ENCODE data around the gene BDH2.
A peak's percentile ranks its signal among the peaks of the same experiment; 100 is the strongest.

Gene BDH2
- total RNA-seq: 6.6 to 8.0 (median 7.6) reads per million in 3 donors

DNA sequence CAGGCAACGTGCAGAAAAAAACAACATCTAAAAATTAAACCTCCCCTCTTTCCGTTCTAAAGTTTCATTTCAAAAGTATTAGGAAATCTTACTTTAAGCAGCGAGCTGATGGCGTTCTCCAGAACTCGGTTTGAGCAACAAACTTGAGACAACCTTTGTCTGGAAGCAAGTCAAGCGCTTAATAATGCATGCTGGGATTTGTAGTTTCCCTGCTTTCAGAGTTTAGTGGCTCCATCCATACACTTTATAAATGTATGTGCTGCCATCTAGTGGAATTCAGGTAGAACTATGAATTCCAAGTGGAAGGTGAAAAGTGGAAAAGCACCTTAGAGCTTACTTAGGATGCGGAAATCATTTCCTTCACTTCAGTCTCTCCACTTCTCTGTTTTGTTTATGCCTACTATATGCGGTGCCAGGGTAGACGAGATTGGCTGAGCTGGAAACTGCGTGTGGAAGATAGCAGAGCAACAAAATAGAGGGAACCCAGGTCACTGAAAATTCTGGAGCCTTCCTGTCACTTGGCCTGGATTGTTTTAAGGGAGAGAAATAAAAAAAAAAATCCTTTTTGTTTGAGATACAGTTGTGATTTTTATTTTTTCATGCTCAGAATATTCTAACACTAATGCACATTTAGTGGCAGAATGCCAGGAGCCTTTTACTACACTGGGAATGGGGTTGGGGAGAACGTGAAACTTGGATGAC, at the start of gene BDH2:
BDH2 (minus strand) TSS at position 144 of the 702 bp plus-strand sequence. CDS start 3,580 bp downstream, outside the sequence.
- Histone ChIP-seq H3K4me3 (ENCODE audit: insufficient read depth, low read depth, low read length, poor library complexity, severe bottlenecking) (peak within 1 kb of the TSS; percentile 41), H3K36me3 (ENCODE audit: control insufficient read depth, insufficient read depth, low read length) (no peaks in the 10 kb centered on the region), H3K27me3 (replicated peaks; ENCODE audit: control insufficient read depth, insufficient read depth, low read length, poor library complexity, severe bottlenecking) (no peaks in the 10 kb centered on the region), H3K9me3 (ENCODE audit: control insufficient read depth, low read length) (no peaks in the 10 kb centered on the region), H3K4me1 (ENCODE audit: control insufficient read depth, insufficient read depth, low read length, poor library complexity, severe bottlenecking) (no peaks in the 10 kb centered on the region), H3K27ac (ENCODE audit: insufficient read depth, low read length, poor library complexity, severe bottlenecking) (no peak within 1 kb of the TSS)
- DNase-seq: peak; percentile 10 to 31 (median 14)

DNA sequence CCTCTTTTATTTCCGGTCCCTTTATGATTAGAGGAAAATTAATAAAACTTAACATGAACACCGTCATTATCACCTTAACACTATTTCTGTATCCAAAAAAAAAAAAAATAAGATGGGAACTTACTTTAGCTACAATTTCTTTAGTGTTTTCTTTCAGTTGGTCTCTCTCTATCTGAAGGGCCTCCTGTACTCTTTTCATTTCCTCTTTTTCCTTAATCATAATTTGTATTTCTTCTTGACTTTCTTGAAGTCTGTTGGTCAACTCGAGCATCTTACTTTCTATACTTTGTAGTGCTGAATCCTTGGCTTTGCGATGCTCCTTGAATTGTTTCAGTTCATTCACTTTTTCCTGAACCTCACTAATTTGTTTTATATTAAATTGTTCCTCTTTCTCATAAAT, 45.3 kb upstream of the BDH2 start:
- DNase-seq: no peak
- no peak overlapping the region for H3K4me3 ChIP-seq (ENCODE audit: insufficient read depth, low read depth, low read length, poor library complexity, severe bottlenecking)
- H3K4me1 ChIP-seq (ENCODE audit: control insufficient read depth, insufficient read depth, low read length, poor library complexity, severe bottlenecking): no peaks in the 10 kb centered on the region
- no peaks in the 10 kb centered on the region for H3K27me3 ChIP-seq (replicated peaks; ENCODE audit: control insufficient read depth, insufficient read depth, low read length, poor library complexity, severe bottlenecking)
- no peak overlapping the region for H3K27ac ChIP-seq (ENCODE audit: insufficient read depth, low read length, poor library complexity, severe bottlenecking)
- H3K9me3 ChIP-seq (ENCODE audit: control insufficient read depth, low read length): no peaks in the 10 kb centered on the region
- no peaks in the 10 kb centered on the region for H3K36me3 ChIP-seq (ENCODE audit: control insufficient read depth, insufficient read depth, low read length)

GRCh38 chr4:103137446-103137827, 37.8 kb upstream of the BDH2 start:
- Histone ChIP-seq H3K27ac (ENCODE audit: insufficient read depth, low read length, poor library complexity, severe bottlenecking) (no peak overlapping the region), H3K36me3 (ENCODE audit: control insufficient read depth, insufficient read depth, low read length) (no peaks in the 10 kb centered on the region)

GRCh38 chr4:103136671-103137445, 37.2 kb upstream of the BDH2 start:
- DNase-seq: no peak

More at GRCh38 chr4:103137446-103137827, 37.8 kb upstream of the BDH2 start:
- no peak for DNase-seq
- no peak overlapping the region for H3K4me3 ChIP-seq (ENCODE audit: insufficient read depth, low read depth, low read length, poor library complexity, severe bottlenecking)
- no peaks in the 10 kb centered on the region for H3K9me3 ChIP-seq (ENCODE audit: control insufficient read depth, low read length)
- no peaks in the 10 kb centered on the region for H3K27me3 ChIP-seq (replicated peaks; ENCODE audit: control insufficient read depth, insufficient read depth, low read length, poor library complexity, severe bottlenecking)
- H3K4me1 ChIP-seq (ENCODE audit: control insufficient read depth, insufficient read depth, low read length, poor library complexity, severe bottlenecking): peaks cover 3% of the 10 kb centered on the region

DNA sequence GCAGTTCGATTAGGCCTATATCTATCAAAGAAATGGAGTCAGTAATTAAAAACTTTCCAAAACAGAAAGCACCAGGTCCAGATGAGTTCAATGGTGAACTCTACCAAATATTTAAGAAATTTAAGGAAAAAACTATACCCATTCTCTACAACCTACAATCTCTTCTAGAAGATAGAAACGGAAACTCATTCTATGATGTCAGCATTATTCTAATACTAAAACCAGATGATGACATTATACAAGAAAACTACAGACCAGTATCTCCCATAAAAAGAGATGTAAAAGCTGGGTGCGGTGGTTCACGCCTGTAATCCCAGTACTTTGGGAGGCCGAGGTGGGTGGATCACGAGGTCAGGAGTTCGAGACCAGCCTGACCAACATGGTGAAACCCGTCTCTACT, 29.5 kb upstream of the BDH2 start:
- H3K27me3 ChIP-seq (replicated peaks; ENCODE audit: control insufficient read depth, insufficient read depth, low read length, poor library complexity, severe bottlenecking): no peaks in the 10 kb centered on the region
- H3K36me3 ChIP-seq (ENCODE audit: control insufficient read depth, insufficient read depth, low read length): no peaks in the 10 kb centered on the region
- no peaks in the 10 kb centered on the region for H3K9me3 ChIP-seq (ENCODE audit: control insufficient read depth, low read length)
- no peak overlapping the region for H3K27ac ChIP-seq (ENCODE audit: insufficient read depth, low read length, poor library complexity, severe bottlenecking)
- no peaks in the 10 kb centered on the region for H3K4me1 ChIP-seq (ENCODE audit: control insufficient read depth, insufficient read depth, low read length, poor library complexity, severe bottlenecking)
- no peak for DNase-seq
- no peak overlapping the region for H3K4me3 ChIP-seq (ENCODE audit: insufficient read depth, low read depth, low read length, poor library complexity, severe bottlenecking)

More at GRCh38 chr4:103136671-103137445, 37.2 kb upstream of the BDH2 start:
- no peak overlapping the region for H3K4me3 ChIP-seq (ENCODE audit: insufficient read depth, low read depth, low read length, poor library complexity, severe bottlenecking)
- H3K36me3 ChIP-seq (ENCODE audit: control insufficient read depth, insufficient read depth, low read length): no peaks in the 10 kb centered on the region
- no peaks in the 10 kb centered on the region for H3K27me3 ChIP-seq (replicated peaks; ENCODE audit: control insufficient read depth, insufficient read depth, low read length, poor library complexity, severe bottlenecking)
- no peak overlapping the region for H3K27ac ChIP-seq (ENCODE audit: insufficient read depth, low read length, poor library complexity, severe bottlenecking)
- peaks cover 3% of the 10 kb centered on the region for H3K4me1 ChIP-seq (ENCODE audit: control insufficient read depth, insufficient read depth, low read length, poor library complexity, severe bottlenecking)
- no peaks in the 10 kb centered on the region for H3K9me3 ChIP-seq (ENCODE audit: control insufficient read depth, low read length)

GRCh38 chr4:103126126-103126525, 26.5 kb upstream of the BDH2 start:
- no peak overlapping the region for H3K4me3 ChIP-seq (ENCODE audit: insufficient read depth, low read depth, low read length, poor library complexity, severe bottlenecking)
- no peak overlapping the region for H3K27ac ChIP-seq (ENCODE audit: insufficient read depth, low read length, poor library complexity, severe bottlenecking)
- no peaks in the 10 kb centered on the region for H3K27me3 ChIP-seq (replicated peaks; ENCODE audit: control insufficient read depth, insufficient read depth, low read length, poor library complexity, severe bottlenecking)
- H3K9me3 ChIP-seq (ENCODE audit: control insufficient read depth, low read length): no peaks in the 10 kb centered on the region
- no peaks in the 10 kb centered on the region for H3K36me3 ChIP-seq (ENCODE audit: control insufficient read depth, insufficient read depth, low read length)
- DNase-seq: no peak
- H3K4me1 ChIP-seq (ENCODE audit: control insufficient read depth, insufficient read depth, low read length, poor library complexity, severe bottlenecking): no peaks in the 10 kb centered on the region

DNA sequence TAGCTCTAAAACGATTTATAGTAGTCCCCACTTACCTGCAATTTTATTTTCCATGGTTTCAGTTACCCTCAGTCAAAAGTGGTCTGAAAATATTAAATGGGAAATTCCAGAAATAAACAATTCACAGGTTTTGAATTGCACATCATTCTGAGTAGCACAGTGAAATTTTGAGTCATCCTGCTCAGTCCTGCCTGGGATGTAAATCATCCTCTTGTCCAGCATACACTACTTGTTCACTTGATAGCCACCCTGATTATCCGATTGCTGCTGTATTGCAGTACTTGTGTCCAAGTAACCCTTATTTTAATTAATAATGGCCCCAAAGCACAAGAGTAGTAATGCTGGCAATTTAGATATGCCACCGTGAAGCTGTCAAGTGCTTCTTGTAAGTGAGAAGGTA, 23.5 kb upstream of the BDH2 start:
- no peaks in the 10 kb centered on the region for H3K4me1 ChIP-seq (ENCODE audit: control insufficient read depth, insufficient read depth, low read length, poor library complexity, severe bottlenecking)
- no peaks in the 10 kb centered on the region for H3K27me3 ChIP-seq (replicated peaks; ENCODE audit: control insufficient read depth, insufficient read depth, low read length, poor library complexity, severe bottlenecking)
- H3K27ac ChIP-seq (ENCODE audit: insufficient read depth, low read length, poor library complexity, severe bottlenecking): no peak overlapping the region
- H3K36me3 ChIP-seq (ENCODE audit: control insufficient read depth, insufficient read depth, low read length): no peaks in the 10 kb centered on the region
- H3K4me3 ChIP-seq (ENCODE audit: insufficient read depth, low read depth, low read length, poor library complexity, severe bottlenecking): no peak overlapping the region
- no peaks in the 10 kb centered on the region for H3K9me3 ChIP-seq (ENCODE audit: control insufficient read depth, low read length)
- no peak for DNase-seq

GRCh38 chr4:103118166-103118565, 18.5 kb upstream of the BDH2 start:
- DNase-seq: no peak
- H3K27ac ChIP-seq (ENCODE audit: insufficient read depth, low read length, poor library complexity, severe bottlenecking): no peak overlapping the region
- H3K36me3 ChIP-seq (ENCODE audit: control insufficient read depth, insufficient read depth, low read length): no peaks in the 10 kb centered on the region
- H3K4me1 ChIP-seq (ENCODE audit: control insufficient read depth, insufficient read depth, low read length, poor library complexity, severe bottlenecking): no peaks in the 10 kb centered on the region
- H3K9me3 ChIP-seq (ENCODE audit: control insufficient read depth, low read length): no peaks in the 10 kb centered on the region
- no peak overlapping the region for H3K4me3 ChIP-seq (ENCODE audit: insufficient read depth, low read depth, low read length, poor library complexity, severe bottlenecking)
- no peaks in the 10 kb centered on the region for H3K27me3 ChIP-seq (replicated peaks; ENCODE audit: control insufficient read depth, insufficient read depth, low read length, poor library complexity, severe bottlenecking)

- H3K27me3 ChIP-seq (replicated peaks; ENCODE audit: control insufficient read depth, insufficient read depth, low read length, poor library complexity, severe bottlenecking): no peaks in the 10 kb centered on the region
- H3K4me3 ChIP-seq (ENCODE audit: insufficient read depth, low read depth, low read length, poor library complexity, severe bottlenecking): no peak overlapping the region
- H3K36me3 ChIP-seq (ENCODE audit: control insufficient read depth, insufficient read depth, low read length): no peaks in the 10 kb centered on the region
- no peaks in the 10 kb centered on the region for H3K9me3 ChIP-seq (ENCODE audit: control insufficient read depth, low read length)
- no peak overlapping the region for H3K27ac ChIP-seq (ENCODE audit: insufficient read depth, low read length, poor library complexity, severe bottlenecking)
- no peaks in the 10 kb centered on the region for H3K4me1 ChIP-seq (ENCODE audit: control insufficient read depth, insufficient read depth, low read length, poor library complexity, severe bottlenecking)
- no peak for DNase-seq
Observed at GRCh38 chr4:103111598-103111997, 12.0 kb upstream of the BDH2 start.

- Histone ChIP-seq H3K36me3 (ENCODE audit: control insufficient read depth, insufficient read depth, low read length) (no peaks in the 10 kb centered on the region), H3K27me3 (replicated peaks; ENCODE audit: control insufficient read depth, insufficient read depth, low read length, poor library complexity, severe bottlenecking) (no peaks in the 10 kb centered on the region), H3K4me1 (ENCODE audit: control insufficient read depth, insufficient read depth, low read length, poor library complexity, severe bottlenecking) (no peaks in the 10 kb centered on the region), H3K9me3 (ENCODE audit: control insufficient read depth, low read length) (no peaks in the 10 kb centered on the region), H3K4me3 (ENCODE audit: insufficient read depth, low read depth, low read length, poor library complexity, severe bottlenecking) (no peak overlapping the region), H3K27ac (ENCODE audit: insufficient read depth, low read length, poor library complexity, severe bottlenecking) (no peak overlapping the region)
- no peak for DNase-seq
Observed at GRCh38 chr4:103108542-103108941, 8.9 kb upstream of the BDH2 start.

Measured in effector memory CD4-positive, alpha-beta T cell (primary cell).